ENCODE results near the gene CALD1. TPM values are rescaled to one million over a fixed set of nuclear protein-coding genes. Genes with fewer than 3 reads are reported as not detected.

Gene CALD1
- total RNA-seq, 1 donor from 2014 or later, result 127 TPM

GRCh38 chr7:134896073-134896472 is 116.6 kb downstream of the CALD1 start:
- DNase-seq, result no peak

GRCh38 chr7:134897936-134898335 is 118.5 kb downstream of the CALD1 start:
- DNase-seq, result no peak

- DNase-seq, result no peak
Observed at GRCh38 chr7:134899729-134900128, 120.3 kb downstream of the CALD1 start.

- no peak for DNase-seq
Observed at GRCh38 chr7:134900166-134900982, 120.9 kb downstream of the CALD1 start.

- DNase-seq, result no peak
Observed at GRCh38 chr7:134901389-134902020, 122.1 kb downstream of the CALD1 start.

- DNase-seq, result no peak
Observed at GRCh38 chr7:134902058-134902457, 122.6 kb downstream of the CALD1 start.

GRCh38 chr7:134903073-134903790 is 123.8 kb downstream of the CALD1 start:
- DNase-seq, result no peak

- peak; percentile 57 for DNase-seq
Observed at GRCh38 chr7:134905375-134905774, 125.9 kb downstream of the CALD1 start.

GRCh38 chr7:134907000-134907399 is 127.6 kb downstream of the CALD1 start:
- no peak for DNase-seq

GRCh38 chr7:134907639-134908038 is 128.2 kb downstream of the CALD1 start:
- no peak for DNase-seq

- DNase-seq, result no peak
Observed at GRCh38 chr7:134908289-134908688, 128.9 kb downstream of the CALD1 start.

- no peak for DNase-seq
Observed at GRCh38 chr7:134910214-134910890, 130.9 kb downstream of the CALD1 start.

GRCh38 chr7:134910968-134911367 is 131.5 kb downstream of the CALD1 start:
- DNase-seq, result no peak

- DNase-seq, result no peak
Observed at GRCh38 chr7:134916171-134916883, 136.9 kb downstream of the CALD1 start.

- no peak for DNase-seq
Observed at GRCh38 chr7:134919240-134919641, 139.8 kb downstream of the CALD1 start.

GRCh38 chr7:134920026-134920753 is 140.8 kb downstream of the CALD1 start:
- DNase-seq, result peak; percentile 51

- no peak for DNase-seq
Observed at GRCh38 chr7:134922720-134923704, 143.6 kb downstream of the CALD1 start.

GRCh38 chr7:134925766-134926165 is 146.3 kb downstream of the CALD1 start:
- DNase-seq, result no peak

- DNase-seq, result no peak
Observed at GRCh38 chr7:134926396-134926795, 147.0 kb downstream of the CALD1 start.

- DNase-seq, result no peak
Observed at GRCh38 chr7:134927076-134927475, 147.6 kb downstream of the CALD1 start.
